Type B pancreatic cell (in vitro differentiated cells): ENCODE results near the gene PHKB. TPM values are rescaled to one million over a fixed set of nuclear protein-coding genes. Genes with fewer than 3 reads are reported as not detected.

ENCODE experiments used
- DNase-seq: peaks from one replicate; pipeline ENCODE4 v3.0.0; 2021; ENCODE audit warnings: mixed read lengths; ENCODE audit not compliant: unreplicated experiment; ENCODE audit errors: extremely low spot score
- H3K27ac Mint-ChIP-seq: 2 replicates; pipeline ENCODE4 v1.8.0; 2021; ENCODE audit warnings: mild to moderate bottlenecking, mixed read lengths
- H3K27me3 Mint-ChIP-seq: 2 replicates; pipeline ENCODE4 v1.8.0; 2021; ENCODE audit warnings: mixed read lengths
- H3K36me3 Mint-ChIP-seq: 2 replicates; pipeline ENCODE4 v1.8.0; 2021; ENCODE audit warnings: mixed read lengths
- H3K4me1 Mint-ChIP-seq: one replicate; pipeline ENCODE4 v1.8.0; 2021; ENCODE audit warnings: mixed read lengths; ENCODE audit not compliant: unreplicated experiment
- H3K4me3 Mint-ChIP-seq: 2 replicates; pipeline ENCODE4 v1.8.0; 2021; ENCODE audit warnings: mild to moderate bottlenecking, mixed read lengths
- H3K9me3 Mint-ChIP-seq: 2 replicates; pipeline ENCODE4 v1.8.0; 2021; ENCODE audit warnings: mixed read lengths
- total RNA-seq: library from RNA; stranded (reverse); gene quantifications from 2 replicates; pipeline ENCODE4 v1.2.1, GENCODE V29; 2021; ENCODE audit warnings: low replicate concordance
- TF ChIP-seq, protein P1 (sequence below): fragments of 200-600 bp; sonication (generic); conservative IDR thresholded peaks from 2 replicates; pipeline ENCODE4 v1.5.0; 2021; ENCODE audit warnings: antibody characterized with exemption, mild to moderate bottlenecking

PHKB gene
- total RNA-seq, 1 donor from 2014 or later: 72.9 TPM

DNA sequence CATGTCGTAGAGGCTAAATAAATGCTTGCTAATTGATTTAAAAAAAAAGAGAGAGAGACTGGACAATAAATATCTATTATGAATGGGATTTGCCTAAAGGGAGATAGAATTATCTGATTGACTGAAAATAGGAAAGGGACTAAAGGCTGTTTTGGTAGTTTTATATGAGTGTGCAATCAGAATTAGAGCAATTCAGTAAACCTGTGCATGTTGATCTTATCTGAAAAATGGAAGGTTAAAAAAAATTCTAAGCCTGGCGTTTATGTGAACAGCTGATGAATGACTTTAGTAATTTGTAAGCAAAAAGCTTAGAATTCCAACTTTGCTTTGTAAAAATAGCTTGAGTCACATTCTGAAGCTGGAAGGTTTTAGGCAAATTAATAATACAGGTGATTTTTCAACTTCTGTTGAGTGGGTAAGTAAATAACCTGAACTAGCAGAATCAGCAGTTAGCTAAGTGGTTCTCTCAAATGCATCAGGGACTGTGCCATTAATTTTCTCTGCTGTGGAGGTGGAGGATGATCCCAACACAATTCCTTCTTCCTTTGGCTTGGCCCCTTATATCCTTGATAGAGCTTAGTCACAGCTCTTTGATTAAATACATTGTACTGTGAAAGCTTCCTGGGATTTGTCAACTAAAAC lies 254.4 kb downstream of the PHKB start:
- Mint-ChIP-seq H3K4me1 (peaks cover 1% of the 10 kb centered on the region), H3K4me3 (no peak overlapping the region), H3K27me3 (peaks cover 4% of the 10 kb centered on the region), H3K36me3 (no peaks in the 10 kb centered on the region), H3K9me3 (no peaks in the 10 kb centered on the region), H3K27ac (no peak overlapping the region)
- TF ChIP-seq, protein P1, sequence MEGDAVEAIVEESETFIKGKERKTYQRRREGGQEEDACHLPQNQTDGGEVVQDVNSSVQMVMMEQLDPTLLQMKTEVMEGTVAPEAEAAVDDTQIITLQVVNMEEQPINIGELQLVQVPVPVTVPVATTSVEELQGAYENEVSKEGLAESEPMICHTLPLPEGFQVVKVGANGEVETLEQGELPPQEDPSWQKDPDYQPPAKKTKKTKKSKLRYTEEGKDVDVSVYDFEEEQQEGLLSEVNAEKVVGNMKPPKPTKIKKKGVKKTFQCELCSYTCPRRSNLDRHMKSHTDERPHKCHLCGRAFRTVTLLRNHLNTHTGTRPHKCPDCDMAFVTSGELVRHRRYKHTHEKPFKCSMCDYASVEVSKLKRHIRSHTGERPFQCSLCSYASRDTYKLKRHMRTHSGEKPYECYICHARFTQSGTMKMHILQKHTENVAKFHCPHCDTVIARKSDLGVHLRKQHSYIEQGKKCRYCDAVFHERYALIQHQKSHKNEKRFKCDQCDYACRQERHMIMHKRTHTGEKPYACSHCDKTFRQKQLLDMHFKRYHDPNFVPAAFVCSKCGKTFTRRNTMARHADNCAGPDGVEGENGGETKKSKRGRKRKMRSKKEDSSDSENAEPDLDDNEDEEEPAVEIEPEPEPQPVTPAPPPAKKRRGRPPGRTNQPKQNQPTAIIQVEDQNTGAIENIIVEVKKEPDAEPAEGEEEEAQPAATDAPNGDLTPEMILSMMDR: no peak
- no peak for DNase-seq

GRCh38 chr16:47716571-47716970 lies 255.4 kb downstream of the PHKB start:
- TF ChIP-seq, protein P1: no peak
- H3K27ac Mint-ChIP-seq: no peak overlapping the region
- DNase-seq: no peak
- H3K36me3 Mint-ChIP-seq: no peaks in the 10 kb centered on the region
- H3K4me1 Mint-ChIP-seq: no peaks in the 10 kb centered on the region
- no peak overlapping the region for H3K4me3 Mint-ChIP-seq
- peaks cover 4% of the 10 kb centered on the region for H3K27me3 Mint-ChIP-seq
- H3K9me3 Mint-ChIP-seq: no peaks in the 10 kb centered on the region

DNA sequence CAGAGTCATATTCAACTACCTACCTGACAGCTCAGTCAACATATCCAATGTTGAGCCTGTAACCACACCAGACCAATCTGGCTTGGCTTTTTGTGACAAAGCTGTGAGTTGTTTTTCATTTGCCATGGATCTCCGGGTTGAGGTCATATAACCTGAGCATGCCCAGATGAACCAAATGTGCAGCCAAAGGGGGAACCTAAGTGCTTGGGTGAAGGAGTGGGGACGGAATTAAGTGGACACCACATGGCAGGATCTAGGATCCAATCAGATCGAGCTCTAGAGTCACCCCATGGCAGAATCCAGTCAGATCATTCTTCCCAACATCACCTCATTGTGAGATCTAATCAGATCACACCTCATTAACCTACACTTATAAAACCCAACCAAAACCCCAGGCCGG lies 258.6 kb downstream of the PHKB start:
- DNase-seq: no peak
- Mint-ChIP-seq H3K4me3 (no peak overlapping the region), H3K36me3 (no peaks in the 10 kb centered on the region)

GRCh38 chr16:47721006-47721637 lies 260.0 kb downstream of the PHKB start:
- DNase-seq: no peak
- H3K27me3 Mint-ChIP-seq: peaks cover 6% of the 10 kb centered on the region
- no peak overlapping the region for H3K27ac Mint-ChIP-seq
- no peak overlapping the region for H3K4me3 Mint-ChIP-seq
- H3K9me3 Mint-ChIP-seq: no peaks in the 10 kb centered on the region
- no peaks in the 10 kb centered on the region for H3K4me1 Mint-ChIP-seq
- TF ChIP-seq, protein P1: no peak
- no peaks in the 10 kb centered on the region for H3K36me3 Mint-ChIP-seq

More for the DNA sequence above, 258.6 kb downstream of the PHKB start:
- Mint-ChIP-seq H3K4me1 (no peaks in the 10 kb centered on the region), H3K9me3 (no peaks in the 10 kb centered on the region), H3K27me3 (peaks cover 3% of the 10 kb centered on the region), H3K27ac (no peak overlapping the region)
- TF ChIP-seq, protein P1: no peak

GRCh38 chr16:47722046-47722445 lies 260.9 kb downstream of the PHKB start:
- Mint-ChIP-seq H3K4me3 (no peak overlapping the region), H3K36me3 (no peaks in the 10 kb centered on the region), H3K4me1 (no peaks in the 10 kb centered on the region), H3K27ac (no peak overlapping the region), H3K9me3 (no peaks in the 10 kb centered on the region), H3K27me3 (peaks cover 6% of the 10 kb centered on the region)
- TF ChIP-seq, protein P1: no peak
- DNase-seq: no peak
